ENCODE data around the gene TMEM131L. TPM values are rescaled to one million over a fixed set of nuclear protein-coding genes. Genes with fewer than 3 reads are reported as not detected.

The TMEM131L gene
- total RNA-seq, 1 experiment from 2014 or later = 14.6 TPM

DNA sequence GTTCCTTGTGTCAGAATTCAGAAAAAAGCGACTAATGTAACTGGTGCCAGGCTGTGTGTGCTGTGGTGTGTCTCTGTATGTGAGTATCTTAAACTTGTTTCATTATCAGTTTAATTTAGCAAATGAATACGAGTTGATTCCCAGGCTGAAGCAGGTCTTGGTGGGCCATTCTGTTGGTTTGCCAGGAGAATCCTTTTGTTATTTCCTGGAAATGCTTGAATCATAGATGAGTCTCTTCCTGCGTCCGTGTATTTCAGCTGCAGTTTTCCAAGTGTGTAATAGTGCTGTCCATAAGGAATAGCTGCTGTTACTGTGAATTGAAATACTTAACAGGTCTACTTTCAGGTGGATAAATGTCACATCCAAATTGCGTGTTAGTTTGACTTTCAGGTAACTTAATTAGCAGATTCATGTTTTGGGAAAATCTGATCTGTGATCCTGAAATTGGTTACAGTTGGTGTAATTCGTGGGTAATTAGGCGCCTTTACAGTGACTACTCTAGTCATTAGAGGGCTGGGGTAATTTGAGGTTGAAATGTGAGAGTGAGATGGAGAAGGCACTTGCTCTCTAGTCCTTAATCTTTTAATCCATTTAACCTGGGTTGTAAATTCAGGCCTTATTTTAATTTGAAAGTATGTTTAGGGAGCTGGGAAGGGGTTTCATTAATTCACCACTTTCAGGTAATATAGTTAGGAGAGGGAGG lies 23.8 kb downstream of the TMEM131L start:
- Histone ChIP-seq H4K8ac (replicated peaks; ENCODE audit: insufficient read length, low read depth, low read length) (no peak overlapping the region), H4K20me1 (ENCODE audit: control insufficient read depth, insufficient read depth, insufficient read length) (no peaks in the 10 kb centered on the region), H3K27ac (ENCODE audit: insufficient read length, low read depth, low read length) (no peak overlapping the region), H2BK120ac (ENCODE audit: low read depth, low read length, poor library complexity, severe bottlenecking) (no peak overlapping the region), H3K4ac (ENCODE audit: low read depth, low read length) (no peak overlapping the region), H2BK5ac (ENCODE audit: insufficient read length, low read length) (no peak overlapping the region), H3K23ac (ENCODE audit: insufficient read length, low read depth, low read length) (no peak overlapping the region), H3K9ac (ENCODE audit: extremely low read depth, insufficient read length, low read length) (no peak overlapping the region), H3K18ac (ENCODE audit: insufficient read length, low read depth, low read length) (no peak overlapping the region), H4K5ac (ENCODE audit: insufficient read length, low read depth, low read length) (no peak overlapping the region), H3K79me1 (ENCODE audit: insufficient read depth, low read depth, low read length, poor library complexity, severe bottlenecking) (peaks cover 8% of the 10 kb centered on the region), H2AK5ac (ENCODE audit: insufficient read length, low read length) (no peak overlapping the region), H3K4me2 (ENCODE audit: insufficient read depth, insufficient read length, low read length) (no peak overlapping the region), H3K27me3 (ENCODE audit: insufficient read depth, low read length) (no peaks in the 10 kb centered on the region), H2AFZ (ENCODE audit: low read length) (no peak overlapping the region), H3K9me3 (ENCODE audit: control insufficient read depth, low read depth, low read length) (no peaks in the 10 kb centered on the region), H3T11ph (ENCODE audit: low read length) (no peak overlapping the region), H3K56ac (ENCODE audit: insufficient read length, low read depth, low read length) (no peak overlapping the region), H3K79me2 (ENCODE audit: insufficient read depth, low read length) (peaks cover 4% of the 10 kb centered on the region; the same call in 1 of the 2 replicates), H3K14ac (ENCODE audit: insufficient read depth, low read length) (no peak overlapping the region), H2BK15ac (ENCODE audit: low read depth, low read length) (no peak overlapping the region), H2BK20ac (ENCODE audit: low read depth, low read length, poor library complexity, severe bottlenecking) (no peak overlapping the region), H3K4me1 (ENCODE audit: insufficient read depth, low read length) (peaks cover 15% of the 10 kb centered on the region; the same call in 1 of the 2 replicates), H2BK12ac (ENCODE audit: insufficient read length, low read depth, low read length) (no peak overlapping the region), H3K23me2 (ENCODE audit: insufficient read length, low read depth, low read length, poor library complexity, severe bottlenecking) (no peaks in the 10 kb centered on the region), H4K91ac (ENCODE audit: insufficient read length, low read depth, low read length) (no peak overlapping the region)
- Mint-ChIP-seq H3K27me3 (ENCODE audit: low read depth) (no peaks in the 10 kb centered on the region), H3K4me1 (peaks cover 72 to 73% of the 10 kb centered on the region in 2 experiments), H3K4me3 (no peak overlapping the region), H3K36me3 (ENCODE audit: insufficient read depth in 1 of 3, low read depth in 3 of 3) (peaks cover 0 to 5% (median 0%) of the 10 kb centered on the region in 3 experiments; a peak in 1 of 7 replicates), H3K9me3 (peaks cover 0 to 4% of the 10 kb centered on the region in 2 experiments; a peak in 2 of 5 replicates), H3K27ac (peak overlapping the region; percentile 38 to 68 (median 62); a peak in 5 of 7 replicates)
- no CpG with 5 or more reads among the region's 7 CpGs for WGBS (ENCODE audit: extremely low coverage, insufficient read length, low lambda C conversion rate)
- TF ChIP-seq, protein P1, sequence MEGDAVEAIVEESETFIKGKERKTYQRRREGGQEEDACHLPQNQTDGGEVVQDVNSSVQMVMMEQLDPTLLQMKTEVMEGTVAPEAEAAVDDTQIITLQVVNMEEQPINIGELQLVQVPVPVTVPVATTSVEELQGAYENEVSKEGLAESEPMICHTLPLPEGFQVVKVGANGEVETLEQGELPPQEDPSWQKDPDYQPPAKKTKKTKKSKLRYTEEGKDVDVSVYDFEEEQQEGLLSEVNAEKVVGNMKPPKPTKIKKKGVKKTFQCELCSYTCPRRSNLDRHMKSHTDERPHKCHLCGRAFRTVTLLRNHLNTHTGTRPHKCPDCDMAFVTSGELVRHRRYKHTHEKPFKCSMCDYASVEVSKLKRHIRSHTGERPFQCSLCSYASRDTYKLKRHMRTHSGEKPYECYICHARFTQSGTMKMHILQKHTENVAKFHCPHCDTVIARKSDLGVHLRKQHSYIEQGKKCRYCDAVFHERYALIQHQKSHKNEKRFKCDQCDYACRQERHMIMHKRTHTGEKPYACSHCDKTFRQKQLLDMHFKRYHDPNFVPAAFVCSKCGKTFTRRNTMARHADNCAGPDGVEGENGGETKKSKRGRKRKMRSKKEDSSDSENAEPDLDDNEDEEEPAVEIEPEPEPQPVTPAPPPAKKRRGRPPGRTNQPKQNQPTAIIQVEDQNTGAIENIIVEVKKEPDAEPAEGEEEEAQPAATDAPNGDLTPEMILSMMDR (conservative IDR thresholded peaks at IDR 0.05) = no peak
- DNase-seq = no peak

All from H9 (cell line).